ENCODE measurements around the gene RNASE12.
"Not testable (repeated sequence)": the region's sequence is repeated elsewhere in the genome, so short reads cannot be mapped to it uniquely, and the experiment has no call there.

The RNASE12 gene

DNA sequence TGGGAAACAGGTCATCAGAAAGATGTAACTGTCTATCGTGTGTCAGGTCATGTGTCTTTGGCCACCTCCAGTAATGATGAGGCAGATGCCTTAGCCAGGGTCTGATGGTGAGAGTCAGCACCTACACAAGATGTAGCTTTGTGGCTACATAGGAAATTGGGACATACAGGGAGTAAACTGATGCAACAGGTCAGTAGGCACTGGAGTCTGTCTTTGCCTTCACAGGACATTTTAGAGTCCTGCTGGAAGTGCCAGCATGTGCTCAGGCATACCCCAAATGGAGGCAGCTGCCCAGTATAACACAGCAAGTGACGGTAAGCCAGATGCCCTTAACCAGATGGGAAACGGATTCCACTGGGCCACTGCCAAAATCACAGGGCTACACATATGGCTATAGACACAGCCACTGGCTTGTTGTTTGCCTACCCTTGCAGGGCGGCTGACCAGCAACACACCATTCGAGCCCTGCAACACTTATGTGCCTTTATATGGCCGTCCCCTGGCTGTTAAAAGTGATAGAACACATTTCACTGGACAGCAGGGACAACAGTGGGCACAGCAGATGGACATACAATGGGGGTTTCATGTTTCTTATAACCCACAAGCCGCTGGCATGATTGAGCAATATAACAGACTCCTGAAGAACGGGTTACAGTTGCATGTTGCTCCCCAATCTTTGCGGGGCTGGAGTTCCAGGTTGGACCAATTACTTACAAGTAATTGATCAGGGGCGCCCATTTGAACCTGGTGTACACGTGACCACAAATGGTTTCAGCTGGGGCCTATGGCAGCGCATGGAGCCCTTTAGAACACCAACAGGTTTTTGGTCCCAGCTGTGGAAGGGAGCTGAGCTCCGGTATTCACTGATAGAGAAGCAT, 12.9 kb upstream of the RNASE12 start:
- no peak for DNase-seq (ENCODE audit: low read depth, low spot score)

DNA sequence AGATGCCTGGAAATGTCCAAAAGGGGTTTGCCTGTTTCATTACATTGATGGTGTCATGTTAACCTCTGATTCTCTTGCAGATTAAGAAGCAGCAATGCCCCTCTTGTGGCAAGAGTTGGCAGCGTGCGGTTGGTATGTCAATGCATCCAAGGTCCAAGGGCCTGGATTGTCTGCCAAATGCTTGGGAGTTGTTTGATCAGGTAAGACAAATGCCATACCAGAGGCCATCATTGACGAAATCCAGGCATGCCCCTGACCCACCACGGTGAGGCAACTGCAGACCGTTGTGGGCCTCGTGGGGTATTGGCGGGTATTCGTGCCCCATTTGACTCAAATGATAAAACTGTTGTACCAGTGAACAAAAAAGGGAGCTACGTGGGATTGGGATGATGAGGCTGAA, 11.4 kb upstream of the RNASE12 start:
- no peak for DNase-seq (ENCODE audit: low read depth, low spot score)
- WGBS (ENCODE audit: insufficient coverage, insufficient read length), result no CpG with 5 or more reads among the region's 9 CpGs
- Histone ChIP-seq H3K9me3 (ENCODE audit: control insufficient read depth, insufficient read depth, low read length) (no peaks in the 10 kb centered on the region), H3K4me3 (ENCODE audit: low read length) (no peak overlapping the region), H3K4me1 (ENCODE audit: control insufficient read depth, insufficient read depth, low read length) (no peaks in the 10 kb centered on the region), H3K36me3 (ENCODE audit: control insufficient read depth, insufficient read depth, low read length) (no peaks in the 10 kb centered on the region), H3K27me3 (ENCODE audit: control insufficient read depth, insufficient read depth, low read length) (no peaks in the 10 kb centered on the region), H3K27ac (ENCODE audit: low read length) (no peak overlapping the region)

More for the DNA sequence above, 12.9 kb upstream of the RNASE12 start:
- no peak overlapping the region for H3K4me3 ChIP-seq (ENCODE audit: low read length)
- no peaks in the 10 kb centered on the region for H3K9me3 ChIP-seq (ENCODE audit: control insufficient read depth, insufficient read depth, low read length)
- no peak overlapping the region for H3K27ac ChIP-seq (ENCODE audit: low read length)
- H3K4me1 ChIP-seq (ENCODE audit: control insufficient read depth, insufficient read depth, low read length), result no peaks in the 10 kb centered on the region
- H3K27me3 ChIP-seq (ENCODE audit: control insufficient read depth, insufficient read depth, low read length), result no peaks in the 10 kb centered on the region
- no CpG with 5 or more reads among the region's 13 CpGs for WGBS (ENCODE audit: insufficient coverage, insufficient read length)
- no peaks in the 10 kb centered on the region for H3K36me3 ChIP-seq (ENCODE audit: control insufficient read depth, insufficient read depth, low read length)

- no peak for DNase-seq (ENCODE audit: low read depth, low spot score)
- no peak overlapping the region for H3K27ac ChIP-seq (ENCODE audit: low read length)
- H3K9me3 ChIP-seq (ENCODE audit: control insufficient read depth, insufficient read depth, low read length), result no peaks in the 10 kb centered on the region
- H3K4me3 ChIP-seq (ENCODE audit: low read length), result no peak overlapping the region
- no CpG with 5 or more reads among the region's 12 CpGs for WGBS (ENCODE audit: insufficient coverage, insufficient read length)
- H3K36me3 ChIP-seq (ENCODE audit: control insufficient read depth, insufficient read depth, low read length), result no peaks in the 10 kb centered on the region
- no peaks in the 10 kb centered on the region for H3K4me1 ChIP-seq (ENCODE audit: control insufficient read depth, insufficient read depth, low read length)
- no peaks in the 10 kb centered on the region for H3K27me3 ChIP-seq (ENCODE audit: control insufficient read depth, insufficient read depth, low read length)
These were observed 10.3 kb upstream of the RNASE12 start for GRCh38 chr14:20601522-20601921.

DNA sequence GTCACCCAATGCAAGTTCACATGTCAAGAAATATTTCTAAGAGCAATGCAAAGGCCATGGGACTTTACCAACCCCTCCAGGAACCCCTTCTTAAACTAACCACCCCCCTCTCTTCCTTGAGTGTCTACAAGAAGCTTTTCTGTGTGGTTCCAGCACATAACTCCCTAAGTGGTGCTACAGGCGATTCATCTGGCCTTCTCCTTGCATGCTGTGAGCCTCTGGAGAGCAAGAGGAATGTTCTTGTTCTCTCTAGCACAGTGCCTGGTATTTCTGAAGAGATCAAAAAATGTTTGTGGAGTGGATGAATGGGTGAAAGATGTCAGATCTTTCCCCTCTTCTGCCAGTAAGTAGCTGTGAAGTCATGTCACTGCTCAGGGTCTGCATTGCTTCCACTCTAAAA, 5.9 kb upstream of the RNASE12 start:
- WGBS (ENCODE audit: insufficient coverage, insufficient read length), result no CpG with 5 or more reads among the region's 1 CpG
- H3K27me3 ChIP-seq (ENCODE audit: control insufficient read depth, insufficient read depth, low read length), result no peaks in the 10 kb centered on the region
- DNase-seq (ENCODE audit: low read depth, low spot score), result no peak

GRCh38 chr14:20595726-20596125, 4.5 kb upstream of the RNASE12 start:
- not testable (repeated sequence) for H3K36me3 ChIP-seq (ENCODE audit: control insufficient read depth, insufficient read depth, low read length); H3K9me3 ChIP-seq (ENCODE audit: control insufficient read depth, insufficient read depth, low read length); H3K27me3 ChIP-seq (ENCODE audit: control insufficient read depth, insufficient read depth, low read length); H3K27ac ChIP-seq (ENCODE audit: low read length); H3K4me3 ChIP-seq (ENCODE audit: low read length); H3K4me1 ChIP-seq (ENCODE audit: control insufficient read depth, insufficient read depth, low read length); DNase-seq (ENCODE audit: low read depth, low spot score)
- WGBS (ENCODE audit: insufficient coverage, insufficient read length), result no CpG with 5 or more reads among the region's 3 CpGs

More for the DNA sequence above, 5.9 kb upstream of the RNASE12 start:
- Histone ChIP-seq H3K27ac (ENCODE audit: low read length) (no peak overlapping the region), H3K4me3 (ENCODE audit: low read length) (no peak overlapping the region), H3K4me1 (ENCODE audit: control insufficient read depth, insufficient read depth, low read length) (no peaks in the 10 kb centered on the region), H3K36me3 (ENCODE audit: control insufficient read depth, insufficient read depth, low read length) (no peaks in the 10 kb centered on the region), H3K9me3 (ENCODE audit: control insufficient read depth, insufficient read depth, low read length) (no peaks in the 10 kb centered on the region)

GRCh38 chr14:20592574-20592973, 1.4 kb upstream of the RNASE12 start:
- Histone ChIP-seq H3K9me3 (ENCODE audit: control insufficient read depth, insufficient read depth, low read length) (no peaks in the 10 kb centered on the region), H3K27ac (ENCODE audit: low read length) (no peak overlapping the region), H3K4me1 (ENCODE audit: control insufficient read depth, insufficient read depth, low read length) (no peaks in the 10 kb centered on the region), H3K36me3 (ENCODE audit: control insufficient read depth, insufficient read depth, low read length) (no peaks in the 10 kb centered on the region), H3K4me3 (ENCODE audit: low read length) (no peak overlapping the region), H3K27me3 (ENCODE audit: control insufficient read depth, insufficient read depth, low read length) (no peaks in the 10 kb centered on the region)
- WGBS (ENCODE audit: insufficient coverage, insufficient read length), result no CpG with 5 or more reads among the region's 1 CpG
- DNase-seq (ENCODE audit: low read depth, low spot score), result no peak

DNA sequence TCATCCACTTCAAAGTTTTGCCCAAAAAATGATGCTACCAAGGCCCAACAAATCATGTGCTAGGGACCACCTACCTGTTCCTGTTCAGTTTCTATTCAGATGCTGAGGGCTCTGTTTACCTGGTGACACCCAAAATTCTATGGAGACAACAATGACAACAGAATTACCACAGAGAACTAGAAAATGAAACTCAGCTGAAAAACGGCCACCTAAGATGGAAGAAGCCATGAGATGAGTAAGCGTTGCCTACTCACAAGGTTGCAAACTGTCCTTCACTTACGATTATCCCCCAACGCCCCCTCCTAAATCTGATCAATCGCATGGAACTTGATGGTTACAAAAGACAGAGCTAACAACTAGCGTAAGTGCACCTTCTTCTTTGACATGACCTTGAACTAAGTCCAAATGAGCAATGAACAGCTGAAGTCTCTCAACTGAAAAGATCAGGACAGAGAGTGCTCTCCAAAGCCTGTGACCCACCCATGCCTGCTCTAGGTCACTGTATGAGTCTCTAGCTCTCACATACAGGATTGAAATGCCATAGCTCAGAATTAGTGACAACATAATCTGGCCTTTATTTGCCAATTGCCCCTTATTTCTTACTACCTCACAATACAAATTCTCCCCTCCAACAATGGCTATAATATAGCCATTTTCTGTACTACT, 3.6 kb downstream of the RNASE12 start, which contains the start of gene RNASE11:
RNASE11 (minus strand) TSS at position 513 of the 666 bp plus-strand sequence.
- H3K27ac ChIP-seq (ENCODE audit: low read length), result no peak within 1 kb of the TSS
- no peaks in the 10 kb centered on the region for H3K36me3 ChIP-seq (ENCODE audit: control insufficient read depth, insufficient read depth, low read length)
- no peaks in the 10 kb centered on the region for H3K27me3 ChIP-seq (ENCODE audit: control insufficient read depth, insufficient read depth, low read length)
- H3K9me3 ChIP-seq (ENCODE audit: control insufficient read depth, insufficient read depth, low read length), result no peaks in the 10 kb centered on the region
- WGBS (ENCODE audit: insufficient coverage, insufficient read length), result no CpG with 5 or more reads among the region's 6 CpGs
- peaks cover 2% of the 10 kb centered on the region for H3K4me1 ChIP-seq (ENCODE audit: control insufficient read depth, insufficient read depth, low read length)
- no peak for DNase-seq (ENCODE audit: low read depth, low spot score)
- H3K4me3 ChIP-seq (ENCODE audit: low read length), result no peak within 1 kb of the TSS

DNA sequence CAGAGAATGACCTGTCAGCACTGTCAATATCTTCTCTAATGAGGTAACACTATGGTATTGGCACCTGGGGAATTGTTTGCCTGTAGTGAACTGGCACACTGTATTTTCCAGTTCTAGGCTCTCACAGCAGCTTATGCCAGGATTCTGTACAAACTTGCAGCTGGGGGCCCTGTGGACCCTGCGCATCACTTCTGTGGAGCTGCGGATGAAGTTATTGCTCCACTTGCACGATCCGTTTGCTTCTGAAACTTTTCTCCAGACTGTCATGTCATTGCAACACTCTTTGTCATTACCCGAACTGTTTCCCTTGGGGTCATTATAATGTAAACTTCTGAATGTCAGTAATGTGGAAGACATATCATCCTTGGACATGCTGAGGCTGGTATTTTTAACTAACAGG, 7.3 kb downstream of the RNASE12 start:
- DNase-seq (ENCODE audit: low read depth, low spot score), result no peak
- H3K36me3 ChIP-seq (ENCODE audit: control insufficient read depth, insufficient read depth, low read length), result no peaks in the 10 kb centered on the region
- H3K4me3 ChIP-seq (ENCODE audit: low read length), result no peak overlapping the region
- H3K9me3 ChIP-seq (ENCODE audit: control insufficient read depth, insufficient read depth, low read length), result no peaks in the 10 kb centered on the region
- H3K27me3 ChIP-seq (ENCODE audit: control insufficient read depth, insufficient read depth, low read length), result no peaks in the 10 kb centered on the region
- no peak overlapping the region for H3K27ac ChIP-seq (ENCODE audit: low read length)
- WGBS (ENCODE audit: insufficient coverage, insufficient read length), result no CpG with 5 or more reads among the region's 5 CpGs
- peaks cover 5% of the 10 kb centered on the region for H3K4me1 ChIP-seq (ENCODE audit: control insufficient read depth, insufficient read depth, low read length)

GRCh38 chr14:20583142-20583541, 8.0 kb downstream of the RNASE12 start:
- peaks cover 8% of the 10 kb centered on the region for H3K4me1 ChIP-seq (ENCODE audit: control insufficient read depth, insufficient read depth, low read length)
- H3K27ac ChIP-seq (ENCODE audit: low read length), result no peak overlapping the region
- no peaks in the 10 kb centered on the region for H3K9me3 ChIP-seq (ENCODE audit: control insufficient read depth, insufficient read depth, low read length)
- no peak overlapping the region for H3K4me3 ChIP-seq (ENCODE audit: low read length)
- no peaks in the 10 kb centered on the region for H3K27me3 ChIP-seq (ENCODE audit: control insufficient read depth, insufficient read depth, low read length)
- H3K36me3 ChIP-seq (ENCODE audit: control insufficient read depth, insufficient read depth, low read length), result no peaks in the 10 kb centered on the region
- DNase-seq (ENCODE audit: low read depth, low spot score), result no peak

GRCh38 chr14:20580242-20580641, 10.9 kb downstream of the RNASE12 start:
- Histone ChIP-seq H3K4me1 (ENCODE audit: control insufficient read depth, insufficient read depth, low read length) (peaks cover 8% of the 10 kb centered on the region), H3K9me3 (ENCODE audit: control insufficient read depth, insufficient read depth, low read length) (no peaks in the 10 kb centered on the region), H3K36me3 (ENCODE audit: control insufficient read depth, insufficient read depth, low read length) (no peaks in the 10 kb centered on the region), H3K4me3 (ENCODE audit: low read length) (no peak overlapping the region), H3K27me3 (ENCODE audit: control insufficient read depth, insufficient read depth, low read length) (no peaks in the 10 kb centered on the region), H3K27ac (ENCODE audit: low read length) (no peak overlapping the region)
- no peak for DNase-seq (ENCODE audit: low read depth, low spot score)
- no CpG with 5 or more reads among the region's 4 CpGs for WGBS (ENCODE audit: insufficient coverage, insufficient read length)
